ENCODE data around the gene HS3ST3B1.

HS3ST3B1 gene

GRCh38 chr17:14300575-14301278, at the start of gene HS3ST3B1:
HS3ST3B1 (plus strand) TSS chr17:14301081; CDS start chr17:14301519, 438 bp downstream.
- peak; percentile 42 for DNase-seq

GRCh38 chr17:14261406-14261805, 39.5 kb upstream of the HS3ST3B1 start:
- DNase-seq, result no peak

- DNase-seq, result no peak
These were observed 32.6 kb upstream of the HS3ST3B1 start for GRCh38 chr17:14268264-14268663.

- DNase-seq, result no peak
These were observed 31.4 kb upstream of the HS3ST3B1 start for GRCh38 chr17:14269473-14269872.

- no peak for DNase-seq
These were observed 30.4 kb upstream of the HS3ST3B1 start for GRCh38 chr17:14270508-14270907.

GRCh38 chr17:14276535-14277250, 24.2 kb upstream of the HS3ST3B1 start:
- no peak for DNase-seq

- no peak for DNase-seq
These were observed 19.4 kb upstream of the HS3ST3B1 start for GRCh38 chr17:14281530-14281929.

- peak; percentile 50 for DNase-seq
These were observed 18.2 kb upstream of the HS3ST3B1 start for GRCh38 chr17:14282726-14283125.

GRCh38 chr17:14289162-14289561, 11.7 kb upstream of the HS3ST3B1 start:
- no peak for DNase-seq

- DNase-seq, result no peak
These were observed 6.0 kb upstream of the HS3ST3B1 start for GRCh38 chr17:14294876-14295275.

GRCh38 chr17:14295676-14296075, 5.2 kb upstream of the HS3ST3B1 start:
- no peak for DNase-seq

- DNase-seq, result no peak
These were observed 4.5 kb upstream of the HS3ST3B1 start for GRCh38 chr17:14296166-14296910.

GRCh38 chr17:14297161-14297851, 3.6 kb upstream of the HS3ST3B1 start:
- DNase-seq, result no peak

- no peak for DNase-seq
These were observed 2.5 kb upstream of the HS3ST3B1 start for GRCh38 chr17:14298221-14298946.

GRCh38 chr17:14298947-14299279, 2.0 kb upstream of the HS3ST3B1 start:
- no peak for DNase-seq

GRCh38 chr17:14299280-14300141, 1.4 kb upstream of the HS3ST3B1 start:
- no peak for DNase-seq

- DNase-seq, result no peak
These were observed 604 bp downstream of the HS3ST3B1 start for GRCh38 chr17:14301279-14302090.

GRCh38 chr17:14302091-14302430, 1.2 kb downstream of the HS3ST3B1 start:
- no peak for DNase-seq

- DNase-seq, result no peak
These were observed 1.7 kb downstream of the HS3ST3B1 start for GRCh38 chr17:14302431-14303099.
